SK-N-MC (cell line): ENCODE measurements around the gene BCR.

Source experiments
- EZH2 ChIP-seq: fragments of 200-600 bp; sonication (generic); IDR thresholded peaks from one replicate; pipeline ENCODE4 v1.6.1; 2017; ENCODE audit warnings: antibody characterized with exemption
- POLR2AphosphoS5 ChIP-seq: IDR thresholded peaks from 2 replicates; pipeline ENCODE4 v1.6.1; 2012; ENCODE audit warnings: mild to moderate bottlenecking, low read depth, low read length, borderline replicate concordance

DNA sequence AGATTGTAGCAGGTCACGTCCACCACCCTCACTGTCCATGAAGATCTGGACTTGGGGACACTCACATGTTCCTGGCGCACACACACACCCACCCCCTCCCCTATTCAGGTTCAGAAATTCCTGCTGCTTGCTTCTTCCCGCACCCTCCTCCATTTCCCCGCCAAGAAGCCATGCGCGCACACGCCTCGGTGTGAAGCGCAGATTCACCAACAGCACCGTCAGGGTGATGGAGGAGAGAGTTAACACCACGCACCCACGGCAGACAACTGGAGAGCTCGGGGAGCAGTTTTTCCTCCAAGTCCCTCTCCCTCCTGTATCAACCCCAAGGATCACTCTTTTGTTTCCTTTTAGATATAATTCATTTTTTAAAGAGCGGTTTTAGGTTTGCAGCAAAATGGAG is 113.4 kb downstream of the BCR start:
- TF ChIP-seq EZH2 (no peak), POLR2AphosphoS5 (no peak)
